ENCODE measurements around the gene CALD1. TPM values are rescaled to one million over a fixed set of nuclear protein-coding genes. Genes with fewer than 3 reads are reported as not detected.

The CALD1 gene
- total RNA-seq, 1 experiment from 2014 or later = 22.1 TPM

DNA sequence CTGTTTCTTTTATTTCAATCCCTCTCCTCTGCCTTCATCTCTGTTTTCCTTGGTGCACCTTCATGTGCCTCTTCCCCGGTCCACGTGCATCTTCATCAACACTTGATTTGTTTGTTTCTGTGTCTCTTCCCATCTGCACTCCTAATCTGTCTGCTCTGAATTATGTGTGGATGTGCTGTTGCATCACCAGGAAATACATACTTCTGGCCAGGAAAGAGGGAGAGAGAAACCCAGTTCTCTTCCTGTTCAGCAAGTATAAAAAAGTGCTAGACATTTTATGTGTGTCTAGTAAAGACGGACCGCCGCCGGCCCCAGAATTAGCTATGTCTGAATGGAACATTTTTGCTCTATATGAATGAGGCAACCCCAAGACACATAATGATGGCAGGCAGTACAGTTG lies 93.8 kb downstream of the CALD1 start:
- no peak for ATAC-seq
- no peak for DNase-seq
- Histone ChIP-seq H3K9me3 (ENCODE audit: low read length) (no peaks in the 10 kb centered on the region), H3K27ac (ENCODE audit: low read length) (no peak overlapping the region), H3K9me2 (replicated peaks; ENCODE audit: low read length) (no peaks in the 10 kb centered on the region), H2AFZ (ENCODE audit: low read length) (no peak overlapping the region), H3K27me3 (ENCODE audit: low read length) (no peaks in the 10 kb centered on the region), H3F3A (ENCODE audit: low read length, unreplicated experiment) (no peaks in the 10 kb centered on the region), H3K9ac (ENCODE audit: low read length) (no peak overlapping the region), H3K4me2 (ENCODE audit: low read length) (no peak overlapping the region), H3K4me1 (ENCODE audit: insufficient read depth, low read length) (peaks cover 4% of the 10 kb centered on the region; the same call in 1 of the 2 replicates), H4K20me1 (ENCODE audit: low read length) (no peaks in the 10 kb centered on the region), H3K4me3 (ENCODE audit: low read length) (no peak overlapping the region), H3K36me3 (ENCODE audit: low read depth, low read length) (no peaks in the 10 kb centered on the region), H3K79me2 (ENCODE audit: low read length) (no peaks in the 10 kb centered on the region)
- ChIA-PET CTCF (no interaction called here), POLR2A (ENCODE audit: unreplicated experiment) (no interaction called here)
- TF ChIP-seq, protein P1, sequence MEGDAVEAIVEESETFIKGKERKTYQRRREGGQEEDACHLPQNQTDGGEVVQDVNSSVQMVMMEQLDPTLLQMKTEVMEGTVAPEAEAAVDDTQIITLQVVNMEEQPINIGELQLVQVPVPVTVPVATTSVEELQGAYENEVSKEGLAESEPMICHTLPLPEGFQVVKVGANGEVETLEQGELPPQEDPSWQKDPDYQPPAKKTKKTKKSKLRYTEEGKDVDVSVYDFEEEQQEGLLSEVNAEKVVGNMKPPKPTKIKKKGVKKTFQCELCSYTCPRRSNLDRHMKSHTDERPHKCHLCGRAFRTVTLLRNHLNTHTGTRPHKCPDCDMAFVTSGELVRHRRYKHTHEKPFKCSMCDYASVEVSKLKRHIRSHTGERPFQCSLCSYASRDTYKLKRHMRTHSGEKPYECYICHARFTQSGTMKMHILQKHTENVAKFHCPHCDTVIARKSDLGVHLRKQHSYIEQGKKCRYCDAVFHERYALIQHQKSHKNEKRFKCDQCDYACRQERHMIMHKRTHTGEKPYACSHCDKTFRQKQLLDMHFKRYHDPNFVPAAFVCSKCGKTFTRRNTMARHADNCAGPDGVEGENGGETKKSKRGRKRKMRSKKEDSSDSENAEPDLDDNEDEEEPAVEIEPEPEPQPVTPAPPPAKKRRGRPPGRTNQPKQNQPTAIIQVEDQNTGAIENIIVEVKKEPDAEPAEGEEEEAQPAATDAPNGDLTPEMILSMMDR (conservative IDR thresholded peaks at IDR 0.05; ENCODE audit: low read depth, low read length) = no peak
- no peak for TF ChIP-seq EZH2phosphoT487 (IDR thresholded peaks at IDR 0.05; ENCODE audit: borderline replicate concordance, low read length)
- TF ChIP-seq EZH2 (IDR thresholded peaks at IDR 0.05; ENCODE audit: low read length, unreplicated experiment) = no peak
- intact Hi-C loops (cut with micrococcal nuclease) = loop anchor here (2.0 to 10.0 kb wide), 2 partner anchors 22 to 98 kb away; partner anchors contain the start of gene CALD1
- BruUV-seq (replicated peaks) = no TSS peak

DNA sequence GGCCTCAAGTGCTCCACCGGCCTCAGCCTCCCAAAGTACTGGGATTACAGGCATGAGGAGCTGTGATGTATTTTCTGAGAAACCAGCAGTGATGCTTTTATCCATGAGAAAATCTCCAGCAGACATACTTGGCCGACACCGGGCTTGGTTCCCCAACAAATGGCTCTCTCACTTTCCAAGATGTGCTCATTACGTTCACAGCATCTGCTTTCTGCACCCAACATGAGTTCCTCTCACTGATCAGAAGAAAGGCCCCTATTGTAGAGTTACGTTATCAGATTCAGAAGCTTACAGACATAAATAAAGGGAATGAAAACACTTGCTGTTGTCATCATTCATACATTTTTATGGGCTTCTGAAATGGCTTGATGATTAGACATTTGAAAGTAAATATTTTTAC lies 95.0 kb downstream of the CALD1 start:
- TF ChIP-seq EZH2phosphoT487 (IDR thresholded peaks at IDR 0.05; ENCODE audit: borderline replicate concordance, low read length) = no peak
- TF ChIP-seq, protein P1 (conservative IDR thresholded peaks at IDR 0.05; ENCODE audit: low read depth, low read length) = no peak
- TF ChIP-seq EZH2 (IDR thresholded peaks at IDR 0.05; ENCODE audit: low read length, unreplicated experiment) = no peak
- H3K27ac ChIP-seq (ENCODE audit: low read length) = no peak overlapping the region

DNA sequence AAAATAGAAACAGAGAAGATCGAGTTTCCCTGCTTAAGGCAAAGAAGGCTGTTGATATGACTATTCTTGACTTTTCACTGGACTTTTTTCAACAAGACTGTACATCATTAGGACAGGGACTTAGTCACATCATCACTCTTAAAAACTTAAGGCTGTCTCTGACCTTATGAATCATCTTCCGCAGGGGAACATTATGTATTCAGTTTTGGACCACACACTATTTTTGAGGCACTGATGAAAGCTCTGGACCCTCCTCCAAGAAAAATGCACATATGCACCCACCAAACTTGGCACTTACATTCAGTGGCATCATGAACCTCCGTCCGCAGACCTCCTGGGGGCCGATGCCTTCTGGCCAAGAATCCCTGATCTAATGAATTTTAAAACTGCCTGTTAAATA lies 96.4 kb downstream of the CALD1 start:
- ATAC-seq (no peak), DNase-seq (no peak)
- intact Hi-C loops (cut with micrococcal nuclease) = loop anchor here (10.0 kb wide), 1 partner anchor 101 kb away; the partner anchor contains the start of gene CALD1
- no peaks in the 10 kb centered on the region for H3K79me2 ChIP-seq (ENCODE audit: low read length)
- BruUV-seq (replicated peaks) = no TSS peak
- no peak overlapping the region for H3K27ac ChIP-seq (ENCODE audit: low read length)
- ChIA-PET CTCF (no interaction called here), POLR2A (ENCODE audit: unreplicated experiment) (no interaction called here)
- no peak overlapping the region for H3K9ac ChIP-seq (ENCODE audit: low read length)
- no peaks in the 10 kb centered on the region for H3K9me3 ChIP-seq (ENCODE audit: low read length)
- no peak overlapping the region for H3K4me3 ChIP-seq (ENCODE audit: low read length)
- TF ChIP-seq EZH2phosphoT487 (IDR thresholded peaks at IDR 0.05; ENCODE audit: borderline replicate concordance, low read length) (no peak), EZH2 (IDR thresholded peaks at IDR 0.05; ENCODE audit: low read length, unreplicated experiment) (no peak)
- TF ChIP-seq, protein P1 (conservative IDR thresholded peaks at IDR 0.05; ENCODE audit: low read depth, low read length) = no peak
- no peak overlapping the region for H3K4me2 ChIP-seq (ENCODE audit: low read length)
- H2AFZ ChIP-seq (ENCODE audit: low read length) = no peak overlapping the region
- H4K20me1 ChIP-seq (ENCODE audit: low read length) = no peaks in the 10 kb centered on the region
- peaks cover 4% of the 10 kb centered on the region; the same call in 1 of the 2 replicates for H3K4me1 ChIP-seq (ENCODE audit: insufficient read depth, low read length)
- H3K36me3 ChIP-seq (ENCODE audit: low read depth, low read length) = no peaks in the 10 kb centered on the region
- H3F3A ChIP-seq (ENCODE audit: low read length, unreplicated experiment) = no peaks in the 10 kb centered on the region
- H3K27me3 ChIP-seq (ENCODE audit: low read length) = no peaks in the 10 kb centered on the region
- no peaks in the 10 kb centered on the region for H3K9me2 ChIP-seq (replicated peaks; ENCODE audit: low read length)

More for the DNA sequence above, 95.0 kb downstream of the CALD1 start:
- H4K20me1 ChIP-seq (ENCODE audit: low read length) = no peaks in the 10 kb centered on the region
- H3K9me3 ChIP-seq (ENCODE audit: low read length) = no peaks in the 10 kb centered on the region
- H3K4me1 ChIP-seq (ENCODE audit: insufficient read depth, low read length) = peaks cover 4% of the 10 kb centered on the region; the same call in 1 of the 2 replicates
- POLR2A ChIA-PET (ENCODE audit: unreplicated experiment) = no interaction called here
- no peak for DNase-seq
- no peak for ATAC-seq
- no peaks in the 10 kb centered on the region for H3K36me3 ChIP-seq (ENCODE audit: low read depth, low read length)
- H2AFZ ChIP-seq (ENCODE audit: low read length) = no peak overlapping the region
- intact Hi-C loops (cut with micrococcal nuclease) = loop anchor here (10.0 kb wide), 1 partner anchor 100 kb away; the partner anchor contains the start of gene CALD1
- CTCF ChIA-PET = no interaction called here
- H3F3A ChIP-seq (ENCODE audit: low read length, unreplicated experiment) = no peaks in the 10 kb centered on the region
- no TSS peak for BruUV-seq (replicated peaks)
- H3K9ac ChIP-seq (ENCODE audit: low read length) = no peak overlapping the region
- H3K27me3 ChIP-seq (ENCODE audit: low read length) = no peaks in the 10 kb centered on the region
- no peak overlapping the region for H3K4me2 ChIP-seq (ENCODE audit: low read length)
- H3K4me3 ChIP-seq (ENCODE audit: low read length) = no peak overlapping the region
- no peaks in the 10 kb centered on the region for H3K9me2 ChIP-seq (replicated peaks; ENCODE audit: low read length)
- H3K79me2 ChIP-seq (ENCODE audit: low read length) = no peaks in the 10 kb centered on the region

Data from PC-3 (cell line).